ENCODE results near the gene PI4KA.

Gene PI4KA

DNA sequence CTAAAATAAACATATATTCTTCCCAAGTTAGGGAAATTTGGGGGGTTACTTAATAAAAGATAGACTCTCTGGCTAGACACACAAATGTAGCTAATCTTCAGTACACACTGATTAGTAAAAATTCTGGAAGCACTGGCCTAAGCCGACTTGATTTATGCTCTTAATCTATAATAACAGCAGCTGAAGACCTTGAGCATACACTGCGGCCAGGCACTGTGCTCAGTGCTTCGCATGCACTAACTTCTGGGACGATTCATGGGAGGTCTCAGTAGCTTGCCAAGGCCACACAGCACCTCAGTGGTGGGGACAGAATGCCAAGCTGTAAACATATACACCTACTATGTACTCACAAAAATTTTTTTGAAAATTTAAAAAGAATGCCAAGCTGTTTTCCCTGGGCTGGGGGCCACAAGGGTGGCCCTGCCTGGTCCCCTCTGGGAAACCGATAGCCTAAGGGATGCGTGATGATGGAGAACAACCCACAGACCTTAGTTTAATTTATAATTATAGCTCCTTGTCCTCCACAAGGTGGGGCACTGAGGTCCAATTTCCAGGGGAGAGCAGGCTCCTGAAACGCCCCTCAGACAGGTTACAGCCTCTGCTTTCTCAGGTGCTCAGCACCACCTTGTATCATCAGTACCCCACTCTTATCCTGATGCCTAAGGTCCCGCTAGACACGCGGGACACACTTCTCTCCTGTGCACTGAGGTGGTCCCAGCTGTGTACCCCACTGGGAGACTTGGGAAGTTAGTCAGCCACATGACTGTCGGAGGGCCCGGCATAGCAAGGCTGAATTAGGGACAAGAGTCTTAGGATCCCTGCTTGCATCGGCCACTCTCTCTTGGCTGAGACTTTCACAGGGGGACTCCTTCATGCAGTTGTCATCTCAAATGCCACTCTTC, 64.6 kb downstream of the PI4KA start:
- DNase-seq (ENCODE audit: low read depth in 2 of 2), result no peak

DNA sequence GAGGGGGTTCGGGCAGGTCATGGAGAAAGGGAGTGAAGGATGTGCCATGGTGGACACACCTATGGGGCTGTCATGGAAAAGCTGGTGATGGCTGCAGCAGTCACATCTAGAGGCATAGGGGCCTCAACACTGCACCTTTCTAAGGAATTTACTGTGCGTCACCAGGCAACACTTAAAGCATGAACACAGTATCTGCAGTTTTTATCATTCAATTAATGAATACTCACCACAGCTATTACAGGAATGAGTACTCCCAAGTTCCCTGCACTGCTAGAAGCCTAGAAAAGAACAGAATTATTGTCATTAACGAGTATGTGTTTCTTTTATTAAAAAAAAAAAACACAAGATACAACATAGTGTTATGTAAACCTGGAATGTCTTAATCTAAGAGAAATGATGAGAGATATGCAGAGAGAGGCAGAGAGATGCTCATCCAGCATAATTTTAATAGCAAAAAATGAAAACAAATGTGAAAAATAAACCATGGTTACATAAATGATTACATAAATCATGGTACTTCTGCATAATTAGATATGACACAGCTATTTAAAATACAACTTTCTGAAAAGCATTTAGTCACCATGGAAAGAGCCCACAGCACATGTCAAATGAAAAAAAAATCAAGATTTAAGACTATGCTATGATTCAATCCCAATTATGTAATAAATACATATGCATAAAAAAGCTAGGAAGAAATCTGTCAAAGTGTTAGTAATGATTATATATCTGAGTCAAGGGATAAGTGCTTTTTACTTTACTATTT, 65.5 kb downstream of the PI4KA start:
- no peak for DNase-seq (ENCODE audit: low read depth in 2 of 2)

DNA sequence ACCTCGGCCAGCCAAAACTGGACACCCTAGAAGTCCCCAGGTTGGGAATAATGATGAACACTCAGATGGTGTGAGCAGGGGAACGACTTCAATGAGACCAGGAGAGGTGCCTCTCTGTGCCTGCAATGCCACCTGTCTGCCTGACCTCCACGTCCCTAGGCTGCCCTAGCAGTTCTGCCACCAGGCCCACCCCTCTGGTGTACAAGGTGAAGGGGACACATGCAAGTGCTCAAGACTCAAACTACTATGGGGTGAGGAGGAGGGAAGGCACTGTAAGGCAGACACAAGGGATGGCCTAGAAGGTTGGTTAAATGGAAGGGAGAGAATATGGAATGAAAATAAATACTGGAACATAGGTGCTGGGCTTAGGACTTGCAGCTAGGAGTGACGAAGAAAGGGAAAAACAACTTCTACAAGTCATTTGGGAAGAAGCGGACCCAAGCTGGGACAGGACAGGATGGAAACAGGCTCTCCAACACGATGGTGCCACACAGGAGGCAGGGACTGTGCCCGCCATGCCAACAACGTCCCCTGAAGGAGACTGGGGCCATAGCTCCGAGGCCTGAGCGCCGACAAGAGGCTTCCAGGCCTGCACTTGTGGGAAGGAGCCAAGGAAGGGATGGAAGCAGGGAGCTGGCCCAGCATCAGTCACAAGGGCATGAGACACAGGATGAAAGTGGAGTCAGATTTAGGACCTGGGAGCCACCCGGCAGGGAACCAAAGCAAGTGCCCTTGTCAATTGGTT, 66.2 kb downstream of the PI4KA start:
- DNase-seq (ENCODE audit: low read depth in 2 of 2), result no peak

DNA sequence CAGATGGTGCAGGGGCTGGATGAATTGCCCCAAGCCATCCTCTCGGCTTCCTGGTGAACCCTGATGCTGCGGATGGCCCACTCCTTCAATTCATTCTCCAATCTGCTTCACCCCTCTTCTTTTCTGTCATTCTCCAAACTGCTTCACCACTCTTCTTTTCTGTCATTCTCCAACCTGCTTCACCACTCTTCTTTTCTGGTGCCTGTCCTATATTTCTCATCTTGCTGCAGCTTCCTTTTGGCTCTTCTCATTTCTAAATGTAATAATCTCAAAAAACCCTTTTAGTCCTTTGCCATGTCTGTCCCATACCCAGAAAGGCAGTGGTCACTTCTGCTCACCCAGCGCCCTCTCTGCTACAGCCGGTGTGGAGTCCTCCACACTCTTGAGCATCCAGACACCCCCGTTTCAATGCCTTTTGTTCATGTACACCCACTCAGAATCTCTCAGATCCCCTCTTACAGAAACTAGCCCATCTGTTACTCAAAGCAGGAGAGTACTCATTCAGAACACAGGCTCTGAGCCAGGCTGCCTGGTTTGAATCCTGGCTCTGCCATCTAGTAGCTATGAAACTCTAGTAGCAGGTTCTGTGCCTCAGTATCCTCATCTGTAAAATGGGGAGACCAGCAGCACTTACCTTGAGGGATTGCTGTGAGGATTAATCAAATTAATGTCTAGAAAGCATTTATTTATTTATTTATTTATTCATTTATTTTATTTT, 69.8 kb downstream of the PI4KA start:
- no peak for DNase-seq (ENCODE audit: low read depth in 2 of 2)

DNA sequence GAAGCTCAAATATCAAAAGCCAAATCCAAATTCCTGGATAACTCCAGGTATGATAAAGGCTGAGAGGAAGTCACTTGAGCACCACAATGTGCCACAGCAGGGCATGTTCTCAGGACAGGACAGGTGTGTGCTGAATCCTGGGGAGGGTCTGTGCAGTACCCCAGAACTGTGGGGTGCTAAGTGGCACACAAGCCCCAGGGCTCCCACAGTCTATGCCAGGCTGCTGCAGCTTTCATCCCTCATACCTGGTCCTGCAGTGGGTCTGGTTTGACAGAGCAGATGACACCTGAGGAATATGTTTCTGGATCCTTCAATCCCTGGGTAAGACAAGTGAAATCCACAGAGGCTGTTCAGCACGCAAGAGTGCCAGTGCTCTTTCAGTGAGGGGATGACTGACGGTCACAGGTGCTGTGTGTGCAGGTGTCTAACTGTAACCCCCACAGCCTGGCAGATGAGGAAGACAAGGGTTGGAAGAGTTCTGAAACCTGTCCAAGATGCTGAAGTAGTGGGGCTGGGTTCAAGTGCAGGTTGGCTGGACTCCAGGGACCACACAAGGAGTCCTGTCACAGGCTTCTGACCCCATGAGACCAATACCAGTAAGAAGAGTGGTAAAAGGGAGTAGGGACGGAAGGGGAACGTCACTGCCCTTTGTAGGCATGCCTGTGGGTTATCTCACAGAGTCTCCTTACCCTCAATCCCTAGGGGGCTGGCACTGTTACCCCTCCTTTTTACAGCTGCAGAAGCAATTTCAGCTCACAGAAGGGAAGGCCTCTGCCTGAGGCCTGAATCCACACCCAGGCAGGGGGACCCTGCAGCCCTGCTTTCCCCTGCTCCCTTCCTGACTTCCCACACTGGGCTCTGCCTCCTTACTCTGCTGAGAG, 70.6 kb downstream of the PI4KA start:
- DNase-seq (ENCODE audit: low read depth in 2 of 2), result no peak

- no peak for DNase-seq (ENCODE audit: low read depth in 2 of 2)
Observed at GRCh38 chr22:20787223-20787622, 71.4 kb downstream of the PI4KA start.

GRCh38 chr22:20786536-20786979, 72.1 kb downstream of the PI4KA start:
- no peak for DNase-seq (ENCODE audit: low read depth in 2 of 2)

DNA sequence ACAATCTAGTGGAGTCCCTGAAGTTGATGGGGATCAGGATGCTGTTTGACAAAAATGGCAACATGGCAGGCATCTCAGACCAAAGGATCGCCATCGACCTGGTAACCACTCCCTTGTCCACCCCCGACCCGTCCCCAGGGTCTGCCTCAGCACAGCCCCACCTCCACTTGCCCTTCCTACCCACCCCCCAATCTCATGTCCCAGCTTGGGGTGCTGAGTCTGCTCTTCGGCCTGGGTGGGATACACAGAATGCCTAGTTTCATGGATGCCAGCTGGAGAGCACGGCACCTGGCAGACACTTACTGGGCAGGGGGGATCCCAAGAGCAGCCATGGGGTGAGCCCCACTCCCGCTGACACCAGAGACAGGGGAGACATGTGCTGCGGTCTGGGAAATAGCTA, 72.6 kb downstream of the PI4KA start:
- no peak for DNase-seq (ENCODE audit: low read depth in 2 of 2)

GRCh38 chr22:20785415-20785814, 73.2 kb downstream of the PI4KA start:
- no peak for DNase-seq (ENCODE audit: low read depth in 2 of 2)

- peak; percentile 9 to 29 for DNase-seq (ENCODE audit: low read depth in 2 of 2)
Observed at GRCh38 chr22:20783844-20784723, 74.5 kb downstream of the PI4KA start.

GRCh38 chr22:20783300-20783673, 75.3 kb downstream of the PI4KA start:
- no peak for DNase-seq (ENCODE audit: low read depth in 2 of 2)

- DNase-seq (ENCODE audit: low read depth in 2 of 2), result no peak
Observed at GRCh38 chr22:20782596-20783299, 75.9 kb downstream of the PI4KA start.

DNA sequence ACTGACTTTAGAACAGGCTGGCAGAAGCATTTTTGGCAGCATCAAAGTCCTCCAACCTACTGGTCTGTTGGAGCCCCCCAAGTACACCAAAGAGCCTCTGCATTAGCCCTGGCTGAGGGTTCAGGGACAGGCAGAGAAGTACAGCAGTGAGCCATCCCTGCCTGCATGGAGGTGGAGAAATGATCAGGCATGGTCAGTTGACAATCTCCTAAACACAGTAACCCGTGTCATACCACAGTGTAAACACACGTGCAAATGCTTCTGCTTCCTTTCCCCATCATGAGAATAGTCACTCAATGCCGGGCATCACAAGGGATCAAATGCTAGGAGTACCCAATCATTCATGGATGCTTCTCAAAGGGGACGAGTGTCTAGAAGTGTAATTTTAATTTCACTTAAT, 76.5 kb downstream of the PI4KA start:
- DNase-seq (ENCODE audit: low read depth in 2 of 2), result no peak

DNA sequence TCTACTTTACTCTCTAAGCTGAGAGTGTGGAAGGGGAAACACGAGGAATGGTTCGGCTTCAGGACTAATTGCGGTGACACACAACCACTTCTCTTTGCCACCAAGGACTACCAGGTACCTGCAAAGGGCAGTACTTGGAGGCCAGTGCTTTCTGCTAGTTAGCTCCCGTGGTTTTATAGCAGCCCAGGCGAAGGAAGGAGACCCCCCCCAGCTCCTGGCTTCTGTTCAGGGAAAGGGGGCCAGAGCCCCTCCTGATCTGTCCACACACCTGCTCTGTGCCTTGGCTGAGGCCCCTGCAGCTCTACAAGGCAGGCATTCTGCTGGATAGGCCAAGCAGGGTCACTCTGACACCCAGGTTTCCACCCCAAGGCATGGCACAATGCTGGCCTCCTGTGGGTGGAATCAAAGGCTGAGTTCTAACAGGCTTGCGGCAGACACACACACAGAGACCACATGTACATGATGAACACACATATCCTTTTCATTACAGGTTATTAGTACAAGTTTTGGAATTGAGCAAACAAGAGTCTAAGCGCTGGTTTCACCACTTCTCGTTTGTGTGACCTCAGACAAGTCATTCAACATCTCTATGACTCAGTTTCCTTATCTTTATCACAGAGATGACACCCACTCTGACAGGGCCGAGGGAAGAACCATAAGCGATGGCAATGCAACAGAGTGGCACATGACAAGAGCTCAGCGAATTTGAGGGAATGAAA, 77.2 kb downstream of the PI4KA start:
- no peak for DNase-seq (ENCODE audit: low read depth in 2 of 2)

- DNase-seq (ENCODE audit: low read depth in 2 of 2), result no peak
Observed at GRCh38 chr22:20779818-20780158, 78.8 kb downstream of the PI4KA start.

GRCh38 chr22:20779014-20779817, 79.4 kb downstream of the PI4KA start:
- DNase-seq (ENCODE audit: low read depth in 2 of 2), result no peak

GRCh38 chr22:20777420-20778177, 81.0 kb downstream of the PI4KA start:
- no peak for DNase-seq (ENCODE audit: low read depth in 2 of 2)

All from stimulated activated CD4-positive, alpha-beta T cell treated with anti-CD3 and anti-CD28 coated beads, Interleukin-1b, Interleukin-23, amount 100 ng/mL, for 4 hours (primary cell).